ENCODE data around the gene FXYD7. TPM values are rescaled to one million over a fixed set of nuclear protein-coding genes. Genes with fewer than 3 reads are reported as not detected.
A peak's percentile ranks its signal among the peaks of the same experiment; 100 is the strongest.

FXYD7 gene, protein sequence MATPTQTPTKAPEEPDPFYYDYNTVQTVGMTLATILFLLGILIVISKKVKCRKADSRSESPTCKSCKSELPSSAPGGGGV
- total RNA-seq (10 to 100 TPM in 1 of 2 experiments, 1 to 10 TPM in 1; 9.6 to 10.1 TPM), polyA plus RNA-seq (10 to 100 TPM in 1 of 2 donors, 1 to 10 TPM in 1; 5.5 to 11.1 TPM)

DNA sequence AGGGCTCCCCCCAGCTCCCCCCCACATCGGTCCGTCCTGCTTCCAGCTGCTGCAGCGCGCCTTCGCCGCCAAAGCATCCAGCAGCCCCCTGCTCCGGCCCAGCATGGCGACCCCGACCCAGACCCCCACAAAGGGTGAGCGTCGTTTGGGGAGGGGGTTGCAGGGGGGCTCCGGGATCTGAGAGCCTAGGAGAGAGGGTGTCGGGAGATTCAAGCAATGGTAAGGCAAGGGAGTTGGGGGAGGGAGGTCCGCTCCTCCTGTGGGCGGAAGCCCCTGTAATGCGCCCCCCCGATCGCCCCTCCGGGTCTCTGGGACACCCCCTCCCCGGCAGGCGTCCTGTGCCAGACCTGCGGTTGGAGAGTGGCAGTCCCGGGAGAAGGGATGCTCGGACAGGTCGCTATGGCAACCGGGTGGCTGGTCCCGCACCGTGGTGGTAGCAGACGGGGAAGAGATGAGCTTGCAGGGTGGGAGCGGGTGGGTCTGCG, at the start of gene FXYD7:
FXYD7 (plus strand) TSS at position 25 of the 485 bp plus-strand sequence; CDS start at position 104, 79 bp downstream.
- ChIA-PET CTCF (ENCODE audit: partially characterized antibody) (interaction anchor here (0.8 to 5.6 kb wide), 14 partner anchors 10 to 352 kb away, joined by 3 to 90 read pairs (median 10); partner anchors contain the start of gene FXYD5), POLR2A (ENCODE audit: partially characterized antibody) (interaction anchor here (0.6 to 6.8 kb wide), 11 partner anchors 11 to 327 kb away, joined by 3 to 112 read pairs (median 23); partner anchors contain the start of genes FXYD5 and USF2)
- Mint-ChIP-seq H3K4me3 (peak within 1 kb of the TSS; percentile 76 to 96 (median 88)), H3K36me3 (peaks cover 0 to 2% of the 10 kb centered on the region in 2 donors), H3K4me1 (peaks cover 28 to 54% (median 40%) of the 10 kb centered on the region in 4 donors), H3K9me3 (no peaks in the 10 kb centered on the region), H3K27ac (peak within 1 kb of the TSS; percentile 85 to 96 (median 90)), H3K27me3 (no peaks in the 10 kb centered on the region)
- Histone ChIP-seq H3K4me3 (ENCODE audit: low read length in 2 of 2) (peak within 1 kb of the TSS; percentile 42 to 75), H3K9me3 (ENCODE audit: control insufficient read depth in 1 of 2, low read length in 2 of 2) (no peaks in the 10 kb centered on the region), H3K27ac (ENCODE audit: low read depth, low read length) (no peak within 1 kb of the TSS), H3K27me3 (ENCODE audit: insufficient read depth, low read length) (no peaks in the 10 kb centered on the region), H3K4me1 (ENCODE audit: insufficient read depth, low read length) (peaks cover 46% of the 10 kb centered on the region), H3K36me3 (ENCODE audit: insufficient read depth, low read length) (no peaks in the 10 kb centered on the region)
- peak in 2 of 5 donors; percentile 23 to 54 for DNase-seq
- intact Hi-C loops (cut with micrococcal nuclease): loop anchor here (2.0 to 10.0 kb wide), 2 partner anchors 126 to 202 kb away; partner anchors contain the start of genes FFAR1 and USF2

DNA sequence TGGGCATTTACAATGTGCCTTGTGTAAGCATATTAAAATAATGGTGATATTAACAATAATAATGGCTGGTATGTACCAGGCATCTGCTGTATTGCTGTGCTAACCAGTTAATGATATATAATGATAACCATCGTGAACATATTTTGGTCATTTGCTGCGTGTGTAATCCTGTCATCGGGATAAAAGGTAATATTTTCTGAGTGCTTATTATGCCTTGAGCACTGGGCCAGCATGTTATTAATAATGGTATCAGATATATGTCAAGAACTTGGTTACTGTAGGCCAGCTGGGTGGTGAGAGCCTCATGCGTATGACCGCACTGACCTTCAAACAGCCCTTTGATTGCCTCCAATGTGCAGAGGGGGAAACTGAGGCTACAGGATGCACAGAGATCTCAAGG, 49.6 kb upstream of the FXYD7 start:
- Mint-ChIP-seq H3K4me1 (peaks cover 0 to 6% (median 3%) of the 10 kb centered on the region in 4 donors), H3K27ac (no peak overlapping the region), H3K9me3 (no peaks in the 10 kb centered on the region), H3K4me3 (no peak overlapping the region), H3K36me3 (no peaks in the 10 kb centered on the region), H3K27me3 (peaks cover 6 to 10% of the 10 kb centered on the region in 2 donors)
- ChIA-PET CTCF (ENCODE audit: partially characterized antibody) (interaction anchor here (1.0 kb wide), 1 partner anchor 61 kb away, joined by 3 read pairs; the partner anchor contains the start of gene FXYD5), POLR2A (ENCODE audit: partially characterized antibody) (no interaction called here)
- Histone ChIP-seq H3K36me3 (ENCODE audit: insufficient read depth, low read length) (no peaks in the 10 kb centered on the region), H3K4me3 (ENCODE audit: low read length in 2 of 2) (no peak overlapping the region), H3K27me3 (ENCODE audit: insufficient read depth, low read length) (no peaks in the 10 kb centered on the region), H3K27ac (ENCODE audit: low read depth, low read length) (no peak overlapping the region), H3K4me1 (ENCODE audit: insufficient read depth, low read length) (peaks cover 7% of the 10 kb centered on the region), H3K9me3 (ENCODE audit: control insufficient read depth in 1 of 2, low read length in 2 of 2) (no peaks in the 10 kb centered on the region)
- intact Hi-C loops (cut with micrococcal nuclease): no loop called here
- DNase-seq: no peak

DNA sequence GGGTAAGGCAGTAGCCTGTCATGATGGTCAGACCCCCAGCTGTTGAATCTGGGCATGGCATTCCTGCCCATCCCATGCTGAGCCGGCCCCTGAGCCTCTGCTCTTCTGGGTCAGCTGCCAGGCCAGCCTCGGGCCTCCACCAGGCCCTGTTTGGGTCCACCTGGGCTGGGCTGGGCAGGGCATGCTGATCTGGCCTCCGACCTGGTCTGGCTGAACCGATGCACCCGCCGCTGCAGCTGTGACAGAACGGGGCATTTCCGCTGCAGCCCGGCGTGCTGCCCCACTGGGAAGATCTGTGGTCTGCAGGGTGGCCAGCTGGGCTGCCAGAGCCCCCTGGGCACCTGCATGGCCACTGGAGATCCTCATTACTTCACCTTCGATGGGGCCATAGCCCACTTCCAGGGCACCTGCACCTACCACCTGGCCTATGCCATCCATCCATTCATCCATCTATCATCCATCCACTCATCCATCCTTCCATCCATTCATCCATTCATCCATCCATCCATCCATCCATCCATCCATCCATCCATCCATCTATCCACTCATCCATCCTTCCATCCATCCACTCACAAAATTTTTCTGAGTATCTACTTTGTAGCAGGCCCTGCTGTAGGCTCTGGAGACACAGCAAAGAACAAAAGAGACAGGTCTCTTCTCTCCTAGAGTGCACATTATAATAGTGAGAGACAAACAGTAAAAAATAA, 49.0 kb upstream of the FXYD7 start:
- POLR2A ChIA-PET (ENCODE audit: partially characterized antibody): no interaction called here
- no peak overlapping the region for H3K4me3 Mint-ChIP-seq
- CTCF ChIA-PET (ENCODE audit: partially characterized antibody): no interaction called here
- H3K4me3 ChIP-seq (ENCODE audit: low read length in 2 of 2): no peak overlapping the region
- H3K27ac Mint-ChIP-seq: peak overlapping the region in 2 of 7 donors; percentile 25 to 42
- no peak for DNase-seq
- peaks cover 6 to 9% of the 10 kb centered on the region in 2 donors for H3K27me3 Mint-ChIP-seq
- H3K36me3 Mint-ChIP-seq: no peaks in the 10 kb centered on the region
- no peak overlapping the region for H3K27ac ChIP-seq (ENCODE audit: low read depth, low read length)
- no peaks in the 10 kb centered on the region for H3K27me3 ChIP-seq (ENCODE audit: insufficient read depth, low read length)
- peaks cover 7% of the 10 kb centered on the region for H3K4me1 ChIP-seq (ENCODE audit: insufficient read depth, low read length)
- no peaks in the 10 kb centered on the region for H3K9me3 Mint-ChIP-seq
- H3K9me3 ChIP-seq (ENCODE audit: control insufficient read depth in 1 of 2, low read length in 2 of 2): no peaks in the 10 kb centered on the region
- H3K36me3 ChIP-seq (ENCODE audit: insufficient read depth, low read length): no peaks in the 10 kb centered on the region
- peaks cover 0 to 6% (median 3%) of the 10 kb centered on the region in 4 donors for H3K4me1 Mint-ChIP-seq
- intact Hi-C loops (cut with micrococcal nuclease): no loop called here

DNA sequence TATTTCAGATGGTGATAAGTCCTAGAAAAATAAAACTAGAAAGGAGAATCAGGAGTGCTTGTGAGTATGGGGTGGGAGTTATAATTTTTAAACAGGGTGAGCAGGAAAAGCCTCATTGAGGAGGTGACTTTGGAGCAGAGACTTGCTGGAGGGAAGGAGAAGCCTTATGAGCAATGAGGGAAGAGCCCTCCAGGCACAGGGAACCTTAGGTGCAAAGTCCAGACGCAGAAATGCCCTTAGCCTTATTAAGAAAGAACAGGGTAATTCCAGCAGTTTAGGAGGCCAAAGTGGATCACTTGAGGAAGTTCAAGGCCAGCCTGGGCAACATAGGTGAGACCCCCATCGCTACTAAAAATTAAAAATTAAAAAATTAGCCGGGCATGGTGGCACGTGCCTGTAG, 48.4 kb upstream of the FXYD7 start:
- ChIA-PET POLR2A (ENCODE audit: partially characterized antibody) (no interaction called here), CTCF (ENCODE audit: partially characterized antibody) (no interaction called here)
- H3K9me3 ChIP-seq (ENCODE audit: control insufficient read depth in 1 of 2, low read length in 2 of 2): no peaks in the 10 kb centered on the region
- intact Hi-C loops (cut with micrococcal nuclease): no loop called here
- no peaks in the 10 kb centered on the region for H3K36me3 ChIP-seq (ENCODE audit: insufficient read depth, low read length)
- no peaks in the 10 kb centered on the region for H3K27me3 ChIP-seq (ENCODE audit: insufficient read depth, low read length)
- H3K4me3 ChIP-seq (ENCODE audit: low read length in 2 of 2): no peak overlapping the region
- Mint-ChIP-seq H3K36me3 (no peaks in the 10 kb centered on the region), H3K4me1 (peaks cover 0 to 6% (median 3%) of the 10 kb centered on the region in 4 donors), H3K4me3 (no peak overlapping the region), H3K27ac (no peak overlapping the region), H3K9me3 (no peaks in the 10 kb centered on the region), H3K27me3 (peaks cover 6 to 7% of the 10 kb centered on the region in 2 donors)
- DNase-seq: no peak
- no peak overlapping the region for H3K27ac ChIP-seq (ENCODE audit: low read depth, low read length)
- H3K4me1 ChIP-seq (ENCODE audit: insufficient read depth, low read length): peaks cover 7% of the 10 kb centered on the region

DNA sequence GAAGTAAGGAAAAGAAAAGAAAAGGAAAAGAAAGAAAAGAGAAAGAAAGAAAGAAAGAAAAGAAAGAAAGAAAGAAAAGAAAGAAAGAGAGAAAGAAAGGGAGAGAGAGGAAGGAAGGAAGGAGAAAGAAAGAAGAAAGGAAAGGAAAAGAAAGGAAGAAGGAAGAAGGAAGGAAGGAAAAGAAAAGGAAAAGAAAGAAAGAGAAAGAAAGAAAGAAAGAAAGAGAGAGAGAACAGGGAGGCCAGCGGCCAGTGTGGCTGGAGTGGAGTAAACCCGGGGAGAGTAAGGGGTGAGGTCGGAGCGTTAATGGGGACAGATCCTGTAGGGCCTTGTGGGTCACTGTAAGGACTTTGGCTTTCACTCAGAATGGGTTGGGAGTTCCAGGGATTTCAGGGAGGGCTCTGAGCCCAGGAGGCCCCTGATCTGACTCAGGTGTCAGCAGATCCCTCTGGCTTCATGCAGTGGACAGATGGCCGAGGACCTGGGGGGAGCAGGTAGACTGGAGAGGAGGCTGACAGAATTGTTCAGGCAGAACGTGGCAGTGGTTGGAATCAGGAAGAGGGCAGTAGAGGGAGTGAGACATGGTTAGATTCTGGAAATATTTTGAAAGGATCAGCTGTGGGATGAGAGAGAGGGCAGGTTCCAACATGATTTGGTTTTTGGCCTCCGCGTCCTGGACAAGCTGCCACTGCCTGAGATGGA, 47.2 kb upstream of the FXYD7 start:
- Mint-ChIP-seq H3K27ac (no peak overlapping the region), H3K4me3 (no peak overlapping the region), H3K4me1 (no peaks in the 10 kb centered on the region), H3K27me3 (peaks cover 0 to 2% of the 10 kb centered on the region in 2 donors), H3K9me3 (no peaks in the 10 kb centered on the region), H3K36me3 (no peaks in the 10 kb centered on the region)
- DNase-seq: no peak
- Histone ChIP-seq H3K9me3 (ENCODE audit: control insufficient read depth in 1 of 2, low read length in 2 of 2) (no peaks in the 10 kb centered on the region), H3K4me1 (ENCODE audit: insufficient read depth, low read length) (no peaks in the 10 kb centered on the region), H3K27me3 (ENCODE audit: insufficient read depth, low read length) (no peaks in the 10 kb centered on the region), H3K27ac (ENCODE audit: low read depth, low read length) (no peak overlapping the region), H3K4me3 (ENCODE audit: low read length in 2 of 2) (no peak overlapping the region), H3K36me3 (ENCODE audit: insufficient read depth, low read length) (no peaks in the 10 kb centered on the region)
- CTCF ChIA-PET (ENCODE audit: partially characterized antibody): interaction anchor here (1.1 kb wide), 1 partner anchor 51 kb away, joined by 4 read pairs; no protein-coding TSS in a partner anchor
- POLR2A ChIA-PET (ENCODE audit: partially characterized antibody): no interaction called here
- intact Hi-C loops (cut with micrococcal nuclease): no loop called here

DNA sequence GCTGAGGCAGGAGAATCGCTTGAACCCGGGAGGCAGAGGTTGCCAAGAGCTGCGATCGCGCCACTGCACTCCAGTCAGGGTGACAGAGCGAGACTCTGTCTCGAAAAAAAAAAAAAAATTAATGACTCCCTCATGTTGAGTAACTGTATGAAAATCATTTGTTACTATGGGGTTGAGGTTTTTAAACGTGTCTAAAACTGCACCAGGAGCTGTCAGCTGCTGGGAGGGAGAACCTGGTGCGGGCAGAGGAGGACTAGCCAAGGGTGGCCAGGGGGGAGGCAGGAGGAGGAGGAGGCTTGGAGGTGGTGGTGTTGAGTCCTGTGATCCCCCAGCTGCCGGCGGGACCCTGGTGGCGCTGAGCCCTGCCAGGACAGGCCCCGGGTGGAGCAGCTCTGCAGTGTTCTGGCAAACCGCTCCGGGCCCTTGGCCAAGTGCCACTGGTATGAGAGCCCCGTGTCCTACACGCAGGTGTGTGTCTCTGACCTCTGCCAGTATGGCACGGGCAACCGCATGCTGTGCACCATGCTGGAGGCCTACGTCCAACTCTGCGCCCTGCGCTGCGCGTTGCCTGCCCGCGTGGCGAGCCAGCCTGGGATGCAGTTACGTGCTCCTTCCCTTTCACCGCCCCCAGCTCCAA, 44.5 kb upstream of the FXYD7 start:
- H3K27me3 ChIP-seq (ENCODE audit: insufficient read depth, low read length): no peaks in the 10 kb centered on the region

More for the DNA sequence above, 44.5 kb upstream of the FXYD7 start:
- DNase-seq: no peak
- no peak overlapping the region for H3K4me3 Mint-ChIP-seq
- CTCF ChIA-PET (ENCODE audit: partially characterized antibody): no interaction called here
- H3K4me1 Mint-ChIP-seq: no peaks in the 10 kb centered on the region
- no peaks in the 10 kb centered on the region for H3K9me3 ChIP-seq (ENCODE audit: control insufficient read depth in 1 of 2, low read length in 2 of 2)
- POLR2A ChIA-PET (ENCODE audit: partially characterized antibody): no interaction called here
- no peaks in the 10 kb centered on the region for H3K36me3 Mint-ChIP-seq
- H3K27ac Mint-ChIP-seq: no peak overlapping the region
- no peaks in the 10 kb centered on the region for H3K4me1 ChIP-seq (ENCODE audit: insufficient read depth, low read length)
- no peaks in the 10 kb centered on the region for H3K36me3 ChIP-seq (ENCODE audit: insufficient read depth, low read length)
- peaks cover 0 to 2% of the 10 kb centered on the region in 2 donors for H3K27me3 Mint-ChIP-seq
- no peak overlapping the region for H3K27ac ChIP-seq (ENCODE audit: low read depth, low read length)
- H3K9me3 Mint-ChIP-seq: no peaks in the 10 kb centered on the region
- H3K4me3 ChIP-seq (ENCODE audit: low read length in 2 of 2): no peak overlapping the region
- intact Hi-C loops (cut with micrococcal nuclease): no loop called here
